CD4-positive, alpha-beta T cell treated with Interleukin-4 for 1 hour (primary cell): ENCODE results near the gene ZNF30.

Source experiments
- DNase-seq, 2 donors: peaks; one replicate each; pipeline ENCODE4 v3.0.0-alpha.2; 2020 to 2022

Gene ZNF30

GRCh38 chr19:34989298-34989697 is 62.6 kb downstream of the ZNF30 start:
- no peak for DNase-seq

DNA sequence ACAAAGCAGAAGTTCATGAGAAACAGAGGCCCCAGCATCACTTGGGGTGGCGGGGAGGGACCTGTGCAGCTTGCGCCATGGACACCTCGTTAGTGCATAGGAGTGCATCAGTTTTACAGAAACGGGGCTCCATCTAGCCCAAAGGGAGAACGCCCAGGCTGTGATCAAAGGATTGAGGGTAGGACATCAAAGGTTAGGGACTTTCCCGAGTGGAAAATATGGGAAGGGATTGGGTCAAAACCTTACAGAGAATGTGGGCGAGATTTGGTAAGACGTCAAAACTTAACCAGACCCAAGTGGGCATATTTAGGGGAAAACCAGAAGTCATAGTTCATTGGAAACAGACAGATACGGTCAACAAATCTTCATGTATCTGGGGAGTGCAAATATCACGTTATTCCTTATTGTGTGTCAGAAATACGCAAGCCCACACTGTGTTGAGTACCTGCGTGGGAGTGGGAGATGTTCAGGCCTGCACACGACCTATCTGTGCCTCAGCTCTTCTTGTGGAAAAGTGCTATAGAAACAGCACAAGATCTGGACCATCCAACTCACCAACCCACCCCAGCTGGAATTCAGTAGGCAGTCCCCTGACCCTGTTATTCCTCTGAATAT is 64.0 kb downstream of the ZNF30 start:
- DNase-seq, result peak in 1 of 2 donors; percentile 13

- no peak for DNase-seq
These were observed 65.0 kb downstream of the ZNF30 start for GRCh38 chr19:34991542-34992333.

DNA sequence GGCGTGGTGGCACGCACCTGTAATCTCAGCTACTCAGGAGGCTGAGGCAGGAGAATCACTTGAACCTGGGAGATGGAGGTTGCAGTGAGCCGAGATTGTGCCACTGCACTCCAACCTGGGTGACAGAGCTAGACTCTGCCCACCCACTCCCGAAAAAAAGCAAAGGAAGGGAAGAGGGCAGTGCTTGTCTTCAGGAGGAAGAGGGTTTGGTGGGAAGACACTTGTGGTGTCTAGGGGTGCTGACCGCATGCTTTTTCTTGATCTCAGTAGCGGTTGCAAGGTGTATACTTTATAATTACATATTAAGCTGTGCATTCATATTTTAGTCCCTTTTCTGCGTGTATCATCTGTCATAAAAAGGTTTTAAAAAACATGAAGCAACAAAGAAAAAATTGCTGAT is 65.9 kb downstream of the ZNF30 start:
- DNase-seq, result peak in 1 of 2 donors; percentile 21

DNA sequence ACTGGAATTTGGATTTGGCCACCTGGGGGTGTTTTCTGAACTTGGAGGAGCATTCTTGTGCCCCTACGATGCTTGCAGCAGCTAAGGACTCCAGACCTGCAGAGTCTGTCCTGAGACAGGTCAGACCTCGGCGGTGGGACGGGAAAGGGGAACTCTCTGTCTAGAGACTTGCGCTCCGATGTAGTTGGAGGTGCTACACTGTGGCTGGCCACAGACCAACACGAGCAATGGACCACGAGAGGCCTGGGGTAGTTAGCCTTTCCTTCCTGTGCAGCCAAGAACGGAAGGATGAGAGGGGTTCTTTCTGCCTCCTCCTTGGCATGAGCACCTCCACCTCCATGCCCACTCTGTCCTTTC is 67.6 kb downstream of the ZNF30 start:
- DNase-seq, result no peak
